K562 (cell line): ENCODE results near the gene ZNF286A. TPM values are rescaled to one million over a fixed set of nuclear protein-coding genes. Genes with fewer than 3 reads are reported as not detected.
"Not testable (repeated sequence)": the region's sequence is repeated elsewhere in the genome, so short reads cannot be mapped to it uniquely, and the experiment has no call there.

Source experiments
- ATAC-seq: fragments of 200-7000 bp; cut with Tn5 transposase; 3 replicates; pipeline ENCODE4 v1.9.1; 2020; ENCODE audit warnings: moderate library complexity
- BruUV-seq: library from RNA; stranded (reverse); fragments of 400-500 nt; replicated peaks from 2 replicates; lab custom pipeline; 2021; lab: Mats Ljungman, UMichigan
- CTCF ChIA-PET: fragments of 300-600 bp; formaldehyde crosslinking; extraction: SDS; loops from one replicate; lab custom pipeline; 2021; ENCODE audit warnings: low intra/inter-chr PET ratio; lab: Yijun Ruan, JAX
- POLR2A ChIA-PET: fragments of 300-600, 350-650 bp; sonication (Branson Sonifier 250); formaldehyde crosslinking; extraction: SDS; loops from one replicate; lab custom pipeline; 2021; ENCODE audit warnings: antibody characterized with exemption, inconsistent platforms; lab: Yijun Ruan, JAX
- DNase-seq, 4 experiments: peaks; one replicate each; pipeline versions ENCODE4 v3.0.0 to v3.0.0-alpha.2; 2011 to 2018; ENCODE audit warnings: low spot score in 3 of 4, mixed read lengths in 3 of 4; ENCODE audit errors: extremely low read depth in 1 of 4
- FAIRE-seq: peaks from 2 replicates; lab custom pipeline; 2011; peaks lifted over from hg19 to GRCh38; lab: Jason Lieb, UNC
- H2AFZ ChIP-seq: 2 replicates; pipeline ENCODE4 v1.6.0; 2011; ENCODE audit warnings: low read depth, low read length, control low read depth, inconsistent platforms
- H3K27ac ChIP-seq: fragments of 200-600 bp; 3 replicates; pipeline ENCODE4 v1.8.0; 2011; ENCODE audit warnings: low read depth, mild to moderate bottlenecking, control low read depth, inconsistent platforms, low read length, moderate library complexity, mixed read lengths; ENCODE audit errors: extremely low read depth
- H3K27me3 ChIP-seq, 2 experiments: fragments of 300-600 bp in 1 of 2; 2 replicates in 1 of 2; 3 replicates in 1 of 2; pipeline versions ENCODE4 v1.6.0 to v1.8.0; 2011; ENCODE audit warnings: inconsistent platforms in 2 of 2, low read length in 2 of 2, mild to moderate bottlenecking in 1 of 2, mixed read lengths in 1 of 2, moderate library complexity in 1 of 2; ENCODE audit not compliant: control insufficient read depth in 2 of 2, insufficient read depth in 2 of 2
- H3K36me3 ChIP-seq: fragments of 300-600 bp; 3 replicates; pipeline ENCODE4 v1.8.0; 2011; ENCODE audit warnings: mild to moderate bottlenecking, low read length, inconsistent platforms; ENCODE audit not compliant: control insufficient read depth, insufficient read depth
- H3K4me1 ChIP-seq, 2 experiments: fragments of 200-600 bp in 1 of 2; replicated peaks in 1 of 2; 2 replicates in 1 of 2; 3 replicates in 1 of 2; pipeline versions ENCODE4 v1.5.1 to v1.8.0; 2011; ENCODE audit warnings: inconsistent platforms in 2 of 2, low read length in 2 of 2, mild to moderate bottlenecking in 1 of 2, mixed read lengths in 1 of 2, moderate library complexity in 1 of 2; ENCODE audit not compliant: control insufficient read depth in 2 of 2, insufficient read depth in 2 of 2
- H3K4me2 ChIP-seq: 2 replicates; pipeline ENCODE4 v1.6.1; 2011; ENCODE audit warnings: low read length, control low read depth, inconsistent platforms, mixed read lengths; ENCODE audit not compliant: insufficient read depth
- H3K4me3 ChIP-seq: fragments of 200-600 bp; sonication (generic), shearing (Covaris generic); 2 replicates; pipeline ENCODE4 v1.5.1; 2016; ENCODE audit warnings: control low read depth, inconsistent platforms
- H3K79me2 ChIP-seq: fragments of 200-600 bp; 3 replicates; pipeline ENCODE4 v1.8.0; 2011; ENCODE audit warnings: low read length, inconsistent platforms; ENCODE audit not compliant: control insufficient read depth, insufficient read depth
- H3K9ac ChIP-seq, 2 experiments: 2 replicates each; pipeline versions ENCODE4 v1.6.0 to v1.6.1; 2011; ENCODE audit warnings: low read depth in 2 of 2, low read length in 2 of 2, control low read depth in 1 of 2, inconsistent platforms in 1 of 2, mild to moderate bottlenecking in 1 of 2, mixed read lengths in 1 of 2; ENCODE audit not compliant: insufficient read depth in 1 of 2
- H3K9me1 ChIP-seq: one replicate; pipeline ENCODE4 v1.6.0; 2011; ENCODE audit warnings: inconsistent platforms, mild to moderate bottlenecking, low read length, moderate library complexity; ENCODE audit not compliant: control insufficient read depth, insufficient read depth
- H3K9me3 ChIP-seq: replicated peaks from 2 replicates; pipeline ENCODE4 v1.5.1; 2011; ENCODE audit warnings: low read depth, low read length, inconsistent platforms; ENCODE audit not compliant: control insufficient read depth, insufficient read depth
- H4K20me1 ChIP-seq: replicated peaks from 2 replicates; pipeline ENCODE4 v1.6.1; 2011; ENCODE audit warnings: low read length, inconsistent platforms, mixed read lengths; ENCODE audit not compliant: control insufficient read depth, insufficient read depth
- WGBS: fragments of 100-300 bp; shearing (Covaris generic); methylation state at CpG from one replicate; pipeline ENCODE4 v1.1.6; 2016; ENCODE audit warnings: low coverage, mixed read lengths; ENCODE audit not compliant: insufficient coverage; ENCODE audit errors: missing lambda C conversion rate; 5-methylcytosine and 5-hydroxymethylcytosine counted together
- in situ Hi-C: fragments of 300-500 bp; cut with MboI; formaldehyde crosslinking; loops from 4 replicates; pipeline ENCODE4 v1.15.0; 2018; ENCODE audit warnings: inconsistent platforms, mixed read lengths
- intact Hi-C: fragments of 100-400 bp; cut with micrococcal nuclease; formaldehyde crosslinking; loops from 2 replicates; pipeline ENCODE4 v1.14.2; 2022
- polyA plus RNA-seq, 8 experiments: library from polyadenylated mRNA; depleted of rRNA in 4 of 8; stranded (reverse) in 5 of 8; unstranded in 3 of 8; fragments of >200 nt; fragmentation: Nextera tagmentation in 2 of 8; fragmentation: Illumina TruSeq in 1 of 8; extraction: Ambion mirVana in 2 of 8; extraction: Trizol in 1 of 8; gene quantifications; 2 replicates each; pipeline versions ENCODE4 v1.2.1 to v1.2.3, GENCODE V29; 2011 to 2014; ENCODE audit warnings: inconsistent platforms in 1 of 8, missing spikeins in 1 of 8
- small RNA-seq: library from RNA; depleted of rRNA; stranded (forward); fragments of <200 nt; gene quantifications from one replicate; pipeline ENCODE3, GENCODE V24; 2014
- total RNA-seq, 7 experiments: library from RNA; depleted of rRNA in 6 of 7; stranded (reverse); fragments of >200 nt in 6 of 7; fragmentation: Illumina TruSeq in 2 of 7; extraction: Trizol in 2 of 7; gene quantifications; 2 replicates each; pipeline versions ENCODE4 v1.2.1 to v1.2.3, GENCODE V29; 2011 to 2021; ENCODE audit warnings: low replicate concordance in 1 of 7

The ZNF286A gene
- total and polyA plus RNA-seq, 9 of the 15 experiments (the other 6 are each of a cell fraction or from before 2014, with no cell fraction given): 9.0 to 23.1 (median 16.6) TPM

DNA sequence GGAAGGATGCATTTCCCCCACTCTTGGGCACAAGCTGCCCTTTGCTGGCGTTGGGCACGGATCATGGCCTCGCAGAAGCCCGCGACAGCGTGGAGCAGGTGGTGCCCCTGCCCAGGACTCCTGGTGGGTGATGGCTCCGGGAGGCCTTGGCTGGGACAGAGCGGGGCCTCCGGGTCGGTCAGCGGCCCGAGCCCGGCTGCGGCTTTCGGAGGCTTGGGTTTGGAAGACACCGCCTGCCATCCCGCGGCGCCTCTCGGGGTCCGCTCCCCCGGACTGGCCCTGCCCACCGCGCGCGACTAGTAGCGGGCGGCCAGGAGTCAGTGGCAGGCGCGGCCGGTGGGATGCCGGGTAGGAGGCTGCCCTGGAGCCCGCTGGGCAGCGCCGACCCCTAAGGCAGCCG is 49.9 kb downstream of the ZNF286A start:
- ATAC-seq, H3K9me1 ChIP-seq, BruUV-seq, H3K79me2 ChIP-seq, H3K4me3 ChIP-seq, H4K20me1 ChIP-seq, H3K9ac ChIP-seq, intact Hi-C loops, H3K27ac ChIP-seq, H3K4me1 ChIP-seq, H2AFZ ChIP-seq, H3K36me3 ChIP-seq, FAIRE-seq, CTCF ChIA-PET, DNase-seq, H3K9me3 ChIP-seq, H3K27me3 ChIP-seq, H3K4me2 ChIP-seq, POLR2A ChIA-PET, in situ Hi-C loops: not testable (repeated sequence)
- 67% methylated on average over 6 of the region's 36 CpGs for WGBS

- H3K4me1 ChIP-seq, H3K27ac ChIP-seq, ATAC-seq, H3K9ac ChIP-seq, H3K9me3 ChIP-seq, H3K4me3 ChIP-seq, BruUV-seq, H3K27me3 ChIP-seq, H3K36me3 ChIP-seq, H4K20me1 ChIP-seq, H3K9me1 ChIP-seq, intact Hi-C loops, DNase-seq, FAIRE-seq, POLR2A ChIA-PET, H3K79me2 ChIP-seq, H2AFZ ChIP-seq, in situ Hi-C loops, CTCF ChIA-PET, H3K4me2 ChIP-seq: not testable (repeated sequence)
- WGBS: 20% methylated on average over 1 of the region's 14 CpGs
These were observed 69.4 kb downstream of the ZNF286A start for GRCh38 chr17:15768865-15769533.

Small RNAs within 50 kb of the gene (small RNA-seq; reads per million reads assigned to genes)
- gene ZNF29P: not detected

Other genes with a start within 250 kb of the ZNF286A start
- gene CDRT4, start 232.1 kb upstream of the ZNF286A start, total RNA-seq (2014; rRNA removed): 3.5 and 4.4 TPM in 2 replicates
- 4.2 and 7.3 TPM in 2 replicates for gene CDRT4, start 232.1 kb upstream of the ZNF286A start, total RNA-seq (2014; rRNA removed; fragmentation: Illumina TruSeq; extraction: Trizol)
- 1.5 and 1.7 TPM in 2 replicates for gene CDRT4, start 232.1 kb upstream of the ZNF286A start, total RNA-seq (2015; rRNA removed; fragmentation: Illumina TruSeq; extraction: Trizol)
- 3.0 and 3.1 TPM in 2 replicates for gene CDRT4, start 232.1 kb upstream of the ZNF286A start, total RNA-seq (2021)
- 2.5 and 2.7 TPM in 2 replicates for gene CDRT4, start 232.1 kb upstream of the ZNF286A start, polyA plus RNA-seq (2011; rRNA removed)
- gene CDRT4, start 232.1 kb upstream of the ZNF286A start, polyA plus RNA-seq (2014; fragmentation: Illumina TruSeq; extraction: Trizol): 4.2 and 4.5 TPM in 2 replicates
- 1 to 10 TPM; 1.9 to 3.7 TPM for gene CDRT4, start 232.1 kb upstream of the ZNF286A start, polyA plus RNA-seq (2014; fragmentation: Nextera tagmentation; extraction: Ambion mirVana)
- 6.2 and 6.4 TPM in 2 replicates for gene CDRT4, start 232.1 kb upstream of the ZNF286A start, polyA plus RNA-seq (2014; rRNA removed)
- gene TVP23C, start 136.3 kb upstream of the ZNF286A start, total RNA-seq (2014; rRNA removed): 10.4 and 16.7 TPM in 2 replicates
- 16.8 and 19.8 TPM in 2 replicates for gene TVP23C, start 136.3 kb upstream of the ZNF286A start, total RNA-seq (2014; rRNA removed; fragmentation: Illumina TruSeq; extraction: Trizol)
- gene TVP23C, start 136.3 kb upstream of the ZNF286A start, total RNA-seq (2015; rRNA removed; fragmentation: Illumina TruSeq; extraction: Trizol): 10.2 and 12.8 TPM in 2 replicates
- 6.5 and 8.0 TPM in 2 replicates for gene TVP23C, start 136.3 kb upstream of the ZNF286A start, total RNA-seq (2021)
- gene TVP23C, start 136.3 kb upstream of the ZNF286A start, polyA plus RNA-seq (2011; rRNA removed): 4.7 and 8.5 TPM in 2 replicates
- 6.6 TPM in 2 replicates for gene TVP23C, start 136.3 kb upstream of the ZNF286A start, polyA plus RNA-seq (2014; fragmentation: Illumina TruSeq; extraction: Trizol)
- gene TVP23C, start 136.3 kb upstream of the ZNF286A start, polyA plus RNA-seq (2014; fragmentation: Nextera tagmentation; extraction: Ambion mirVana): 1 to 10 TPM; 5.7 to 6.9 TPM
- 7.0 and 8.2 TPM in 2 replicates for gene TVP23C, start 136.3 kb upstream of the ZNF286A start, polyA plus RNA-seq (2014; rRNA removed)
- 0.18 TPM in 1 of 2 replicates, not detected in the other for gene FBXW10B, start 80.0 kb upstream of the ZNF286A start, total RNA-seq (2014; rRNA removed)
- 0.33 TPM in 1 of 2 replicates, not detected in the other for gene FBXW10B, start 80.0 kb upstream of the ZNF286A start, total RNA-seq (2014; rRNA removed; fragmentation: Illumina TruSeq; extraction: Trizol)
- gene FBXW10B, start 80.0 kb upstream of the ZNF286A start, total RNA-seq (2015; rRNA removed; fragmentation: Illumina TruSeq; extraction: Trizol): not detected in 2 replicates
- gene FBXW10B, start 80.0 kb upstream of the ZNF286A start, total RNA-seq (2021): 0.13 TPM in 1 of 2 replicates, not detected in the other
- 0.11 and 0.18 TPM in 2 replicates for gene FBXW10B, start 80.0 kb upstream of the ZNF286A start, polyA plus RNA-seq (2011; rRNA removed)
- not detected in 2 replicates for gene FBXW10B, start 80.0 kb upstream of the ZNF286A start, polyA plus RNA-seq (2014; fragmentation: Illumina TruSeq; extraction: Trizol)
- not detected for gene FBXW10B, start 80.0 kb upstream of the ZNF286A start, polyA plus RNA-seq (2014; fragmentation: Nextera tagmentation; extraction: Ambion mirVana)
- 1.3 TPM in 1 of 2 replicates, not detected in the other for gene FBXW10B, start 80.0 kb upstream of the ZNF286A start, polyA plus RNA-seq (2014; rRNA removed)
- gene TRIM16, start 15.4 kb upstream of the ZNF286A start, total RNA-seq (2014; rRNA removed): 7.0 and 8.2 TPM in 2 replicates
- 9.2 and 10.3 TPM in 2 replicates for gene TRIM16, start 15.4 kb upstream of the ZNF286A start, total RNA-seq (2014; rRNA removed; fragmentation: Illumina TruSeq; extraction: Trizol)
- 7.8 and 8.7 TPM in 2 replicates for gene TRIM16, start 15.4 kb upstream of the ZNF286A start, total RNA-seq (2015; rRNA removed; fragmentation: Illumina TruSeq; extraction: Trizol)
- 8.2 and 9.2 TPM in 2 replicates for gene TRIM16, start 15.4 kb upstream of the ZNF286A start, total RNA-seq (2021)
- gene TRIM16, start 15.4 kb upstream of the ZNF286A start, polyA plus RNA-seq (2011; rRNA removed): 7.6 and 8.0 TPM in 2 replicates
- gene TRIM16, start 15.4 kb upstream of the ZNF286A start, polyA plus RNA-seq (2014; fragmentation: Illumina TruSeq; extraction: Trizol): 6.4 and 8.3 TPM in 2 replicates
- 1 to 10 TPM; 3.5 to 4.1 TPM for gene TRIM16, start 15.4 kb upstream of the ZNF286A start, polyA plus RNA-seq (2014; fragmentation: Nextera tagmentation; extraction: Ambion mirVana)
- 6.7 and 10.7 TPM in 2 replicates for gene TRIM16, start 15.4 kb upstream of the ZNF286A start, polyA plus RNA-seq (2014; rRNA removed)
- not detected in 2 replicates for gene TBC1D26, start 32.5 kb downstream of the ZNF286A start, total RNA-seq (2014; rRNA removed)
- gene TBC1D26, start 32.5 kb downstream of the ZNF286A start, total RNA-seq (2014; rRNA removed; fragmentation: Illumina TruSeq; extraction: Trizol): not detected in 2 replicates
- gene TBC1D26, start 32.5 kb downstream of the ZNF286A start, total RNA-seq (2015; rRNA removed; fragmentation: Illumina TruSeq; extraction: Trizol): not detected in 2 replicates
- not detected in 2 replicates for gene TBC1D26, start 32.5 kb downstream of the ZNF286A start, total RNA-seq (2021)
- not detected in 2 replicates for gene TBC1D26, start 32.5 kb downstream of the ZNF286A start, polyA plus RNA-seq (2011; rRNA removed)
- gene TBC1D26, start 32.5 kb downstream of the ZNF286A start, polyA plus RNA-seq (2014; fragmentation: Illumina TruSeq; extraction: Trizol): not detected in 2 replicates
- under 1 TPM in 1 of 2 experiments, not detected in 1; 0.08 TPM for gene TBC1D26, start 32.5 kb downstream of the ZNF286A start, polyA plus RNA-seq (2014; fragmentation: Nextera tagmentation; extraction: Ambion mirVana)
- not detected in 2 replicates for gene TBC1D26, start 32.5 kb downstream of the ZNF286A start, polyA plus RNA-seq (2014; rRNA removed)
- gene ADORA2B, start 245.4 kb downstream of the ZNF286A start, total RNA-seq (2014; rRNA removed): 10.5 and 15.7 TPM in 2 replicates
- gene ADORA2B, start 245.4 kb downstream of the ZNF286A start, total RNA-seq (2014; rRNA removed; fragmentation: Illumina TruSeq; extraction: Trizol): 9.4 and 10.8 TPM in 2 replicates
- 7.9 and 9.0 TPM in 2 replicates for gene ADORA2B, start 245.4 kb downstream of the ZNF286A start, total RNA-seq (2015; rRNA removed; fragmentation: Illumina TruSeq; extraction: Trizol)
- 10.7 and 12.2 TPM in 2 replicates for gene ADORA2B, start 245.4 kb downstream of the ZNF286A start, total RNA-seq (2021)
- 13.7 and 16.6 TPM in 2 replicates for gene ADORA2B, start 245.4 kb downstream of the ZNF286A start, polyA plus RNA-seq (2011; rRNA removed)
- gene ADORA2B, start 245.4 kb downstream of the ZNF286A start, polyA plus RNA-seq (2014; fragmentation: Illumina TruSeq; extraction: Trizol): 9.2 and 10.5 TPM in 2 replicates
- gene ADORA2B, start 245.4 kb downstream of the ZNF286A start, polyA plus RNA-seq (2014; fragmentation: Nextera tagmentation; extraction: Ambion mirVana): 1 to 10 TPM; 6.4 to 9.2 TPM
- gene ADORA2B, start 245.4 kb downstream of the ZNF286A start, polyA plus RNA-seq (2014; rRNA removed): 12.7 and 13.7 TPM in 2 replicates